Mesangial cell (primary cell): Measurements from ENCODE around the gene PTCD3. TPM values are rescaled to one million over a fixed set of nuclear protein-coding genes. Genes with fewer than 3 reads are reported as not detected.

Source experiments
- total RNA-seq: library from RNA; depleted of rRNA; stranded (reverse); fragments of >200 nt; gene quantifications from 2 replicates; pipeline ENCODE4 v1.2.3, GENCODE V29; 2015

Gene PTCD3
- 38.5 and 42.9 TPM in 2 replicates for total RNA-seq

DNA sequence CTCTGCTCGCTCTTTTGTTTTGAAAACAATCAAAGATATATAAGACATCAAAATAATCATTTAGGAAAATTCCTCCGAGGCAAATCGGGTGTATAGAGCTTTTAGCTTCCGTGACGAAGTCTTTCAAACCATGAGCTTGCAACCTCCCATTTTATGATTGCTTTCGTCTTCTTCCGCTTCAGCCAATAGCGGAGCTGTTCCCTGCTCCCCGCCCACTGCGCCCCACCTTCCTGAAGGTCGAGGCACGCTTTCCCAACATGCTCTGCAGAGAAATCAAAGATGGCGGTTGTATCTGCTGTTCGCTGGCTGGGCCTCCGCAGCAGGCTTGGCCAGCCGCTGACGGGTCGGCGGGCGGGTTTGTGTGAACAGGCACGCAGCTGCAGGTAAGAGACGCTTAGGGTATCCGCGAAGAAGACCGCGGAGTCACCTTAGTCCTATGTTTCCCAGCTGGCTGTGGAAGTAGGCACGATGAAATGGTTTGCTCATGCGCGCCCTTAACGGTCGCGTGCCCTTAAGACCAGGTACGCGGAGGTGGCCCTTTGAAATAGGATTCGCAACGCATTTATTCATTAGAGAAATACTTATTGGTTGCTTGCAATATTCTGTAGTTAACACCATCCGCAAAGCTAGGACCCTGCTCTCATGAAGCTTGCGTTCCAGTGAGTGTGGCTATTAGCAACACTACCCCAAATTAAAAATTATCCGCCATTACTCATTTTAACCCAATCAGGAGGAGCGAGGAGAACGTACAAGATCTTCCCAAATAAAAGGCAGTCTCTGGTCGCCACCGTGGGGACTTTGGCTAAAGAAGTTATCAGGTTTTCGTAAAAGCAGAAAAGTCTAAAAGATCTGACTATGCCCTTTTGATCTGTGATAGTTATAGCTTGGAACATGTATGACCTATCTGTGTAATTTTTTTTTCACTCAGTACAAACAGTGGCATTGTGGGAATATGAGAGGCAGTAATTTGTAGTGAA lies at the start of gene PTCD3:
Gene PTCD3, plus strand, starts transcription at position 267 of the 977 bp plus-strand sequence. Its CDS starts 13 bp downstream, at position 280.

DNA sequence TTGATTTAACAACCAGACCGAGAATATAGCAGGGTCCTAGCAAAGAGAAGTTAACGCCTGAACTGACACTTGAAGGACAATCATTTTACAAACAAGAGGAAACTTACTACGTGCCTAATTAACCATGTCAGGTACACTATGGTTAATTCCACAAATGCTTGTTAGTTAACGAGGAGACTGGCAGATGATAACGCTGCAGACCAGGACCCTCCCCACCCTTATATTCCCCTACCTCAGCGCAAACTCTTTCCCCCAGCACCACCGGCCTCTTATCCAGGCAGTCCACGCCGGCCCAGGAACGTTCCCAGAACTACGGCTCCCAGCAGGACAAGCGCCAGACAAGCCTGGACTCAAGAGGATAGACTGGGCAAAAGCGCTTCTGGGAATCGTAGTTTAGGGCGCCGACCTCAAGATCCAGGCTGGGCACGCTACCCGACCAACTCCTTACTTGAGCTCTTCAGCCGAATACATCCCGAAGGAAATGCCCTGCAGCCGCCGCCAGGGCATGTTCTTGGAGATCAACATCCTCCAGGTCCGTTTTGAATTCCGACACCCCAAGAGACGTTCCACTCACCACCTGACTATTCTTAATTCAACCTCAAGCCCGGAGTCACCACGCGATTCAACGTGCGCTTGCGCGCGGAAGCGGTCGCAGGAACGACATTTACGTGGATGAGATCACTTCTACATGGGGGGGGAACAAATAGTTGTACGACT lies 625 bp upstream of the PTCD3 start, which contains the start of gene POLR1A:
Gene POLR1A, minus strand, starts transcription at position 635 of the 717 bp plus-strand sequence. Its CDS starts 110 bp downstream, at position 525.

Other genes with a start within 250 kb of the PTCD3 start
- gene ST3GAL5, start 217.2 kb upstream of the PTCD3 start, total RNA-seq = 6.7 and 10.9 TPM in 2 replicates
- 16.9 and 17.6 TPM in 2 replicates for gene POLR1A, start 349 bp upstream of the PTCD3 start, total RNA-seq
- gene IMMT, start 89.2 kb downstream of the PTCD3 start, total RNA-seq = 46.0 and 62.1 TPM in 2 replicates
- gene MRPL35, start 93.2 kb downstream of the PTCD3 start, total RNA-seq = 16.7 and 42.2 TPM in 2 replicates
- 0.51 and 2.6 TPM in 2 replicates for gene REEP1, start 231.4 kb downstream of the PTCD3 start, total RNA-seq